GM12878 (cell line): ENCODE measurements around the gene DDIT3. TPM values are rescaled to one million over a fixed set of nuclear protein-coding genes. Genes with fewer than 3 reads are reported as not detected.

Experiments
- ATF3 ChIP-seq: IDR thresholded peaks from 2 replicates; pipeline ENCODE4 v1.6.1; 2011; ENCODE audit warnings: low read depth, mild to moderate bottlenecking, low read length, moderate library complexity, borderline replicate concordance; ENCODE audit errors: extremely low read depth
- CTCF ChIP-seq, 3 experiments: IDR thresholded peaks in 2 of 3; conservative IDR thresholded peaks in 1 of 3; 2 replicates each; pipeline ENCODE4 v1.5.1; 2011; ENCODE audit warnings: low read depth in 3 of 3, low read length in 3 of 3, mild to moderate bottlenecking in 3 of 3, control low read depth in 2 of 3, moderate library complexity in 2 of 3, inconsistent platforms in 1 of 3, mixed read lengths in 1 of 3; ENCODE audit not compliant: control insufficient read depth in 2 of 3, insufficient read depth in 1 of 3; ENCODE audit errors: extremely low read depth in 1 of 3
- FOS ChIP-seq: IDR thresholded peaks from 3 replicates; pipeline ENCODE4 v1.6.1; 2011; ENCODE audit warnings: borderline replicate concordance; ENCODE audit not compliant: insufficient read length; ENCODE audit errors: extremely low read depth
- IRF3 ChIP-seq: fragments of 450-650 bp; IDR thresholded peaks from 2 replicates; pipeline ENCODE4 v1.6.1; 2014; ENCODE audit warnings: mild to moderate bottlenecking
- NFYA ChIP-seq: IDR thresholded peaks from 2 replicates; pipeline ENCODE4 v1.6.1; 2011; ENCODE audit warnings: low read depth, mild to moderate bottlenecking, low read length, improper control_type of control experiment, borderline replicate concordance
- NKRF ChIP-seq: fragments of 450-650 bp; conservative IDR thresholded peaks from 2 replicates; pipeline ENCODE4 v1.6.1; 2017; ENCODE audit warnings: mild to moderate bottlenecking, moderate library complexity
- POLR2A ChIP-seq: IDR thresholded peaks from 2 replicates; pipeline ENCODE4 v1.6.1; 2011; ENCODE audit warnings: low read depth, mild to moderate bottlenecking, low read length
- RCOR1 ChIP-seq: conservative IDR thresholded peaks from 2 replicates; pipeline ENCODE4 v1.6.1; 2012; ENCODE audit warnings: low read depth, low read length, improper control_type of control experiment
- RUNX3 ChIP-seq: IDR thresholded peaks from 2 replicates; pipeline ENCODE4 v1.6.1; 2012; ENCODE audit warnings: low read length, inconsistent platforms
- SMC3 ChIP-seq: IDR thresholded peaks from 2 replicates; pipeline ENCODE4 v1.6.1; 2011; ENCODE audit warnings: low read length, improper control_type of control experiment, borderline replicate concordance
- SPI1 ChIP-seq: IDR thresholded peaks from 2 replicates; pipeline ENCODE4 v1.6.1; 2011; ENCODE audit warnings: low read depth, mild to moderate bottlenecking, low read length, moderate library complexity, borderline replicate concordance; ENCODE audit not compliant: insufficient read depth
- ZBTB40 ChIP-seq: fragments of 450-650 bp; IDR thresholded peaks from 2 replicates; pipeline ENCODE4 v1.6.1; 2016; ENCODE audit warnings: mild to moderate bottlenecking, moderate library complexity, borderline replicate concordance
- ZNF592 ChIP-seq: fragments of 450-650 bp; IDR thresholded peaks from 2 replicates; pipeline ENCODE4 v1.6.1; 2017; ENCODE audit warnings: mild to moderate bottlenecking, moderate library complexity
- polyA plus RNA-seq, 11 experiments: library from polyadenylated mRNA; depleted of rRNA in 4 of 11; unstranded in 6 of 11; stranded (reverse) in 5 of 11; fragments of >200 nt; fragmentation: Nextera tagmentation in 4 of 11; fragmentation: Illumina TruSeq in 1 of 11; extraction: Ambion mirVana in 4 of 11; extraction: Trizol in 1 of 11; gene quantifications; 1 replicate in 1 of 11; 2 replicates in 10 of 11; pipeline versions ENCODE4 v1.2.1 to v1.2.3, GENCODE V29; 2011 to 2016; ENCODE audit warnings: inconsistent platforms in 2 of 11, missing spikeins in 2 of 11, low read depth in 1 of 11
- total RNA-seq, 4 experiments: library from RNA; depleted of rRNA in 3 of 4; stranded (reverse); fragments of >200 nt in 3 of 4; fragmentation: Illumina TruSeq in 1 of 4; extraction: Trizol in 1 of 4; gene quantifications; 2 replicates each; pipeline versions ENCODE4 v1.2.1 to v1.2.3, GENCODE V29; 2013 to 2021

The DDIT3 gene
- total and polyA plus RNA-seq, 10 of the 15 experiments (the other 5 are each of a cell fraction or from before 2014, with no cell fraction given) = 9.2 to 28.9 (median 15.5) TPM

GRCh38 chr12:57477710-57478681, 42.3 kb downstream of the DDIT3 start (continued):
- no peak for TF ChIP-seq NKRF
- TF ChIP-seq RCOR1 = no peak
- TF ChIP-seq ATF3 = no peak
- TF ChIP-seq ZBTB40 = no peak
- peak; percentile 51; the same call in 1 of the 2 replicates for TF ChIP-seq SPI1
- no peak for TF ChIP-seq NFYA
- no peak for TF ChIP-seq IRF3
- TF ChIP-seq SMC3 = no peak
- TF ChIP-seq POLR2A = peak; percentile 68
- TF ChIP-seq ZNF592 = no peak
- no peak for TF ChIP-seq CTCF (IDR thresholded peaks at IDR 0.05 in 2 of 3, conservative IDR thresholded peaks at IDR 0.05 in 1 of 3; ENCODE audit: control insufficient read depth in 2 of 3, extremely low read depth in 1 of 3, insufficient read depth in 1 of 3, low read depth in 3 of 3, low read length in 3 of 3)
- no peak for TF ChIP-seq FOS
- peak; percentile 42; the same call in 1 of the 2 replicates for TF ChIP-seq RUNX3
